HepG2 (cell line): ENCODE data around the gene MEGF10. TPM values are rescaled to one million over a fixed set of nuclear protein-coding genes. Genes with fewer than 3 reads are reported as not detected.

ENCODE experiments used
- ATAC-seq: fragments of 200-7000 bp; cut with Tn5 transposase; 3 replicates; pipeline ENCODE4 v1.9.1; 2020; ENCODE audit warnings: mild to moderate bottlenecking, moderate library complexity
- BruUV-seq: library from RNA; stranded (reverse); fragments of 400-500 nt; replicated peaks from 2 replicates; lab custom pipeline; 2021; lab: Mats Ljungman, UMichigan
- CTCF ChIA-PET: fragments of 300-600 bp; formaldehyde crosslinking; extraction: SDS; loops from one replicate; lab custom pipeline; 2021; ENCODE audit warnings: low total read pairs, inconsistent platforms, low intra/inter-chr PET ratio; lab: Yijun Ruan, JAX
- POLR2A ChIA-PET: fragments of 350-600 bp; sonication (Branson Sonifier 250); formaldehyde crosslinking; loops from one replicate; lab custom pipeline; 2020; ENCODE audit warnings: antibody characterized with exemption, inconsistent platforms; lab: Yijun Ruan, JAX
- DNase-seq: peaks from one replicate; pipeline ENCODE4 v3.0.0-alpha.2; 2015; ENCODE audit warnings: low spot score
- FAIRE-seq: peaks from 3 replicates; lab custom pipeline; 2011; peaks lifted over from hg19 to GRCh38; lab: Jason Lieb, UNC
- H2AFZ ChIP-seq: one replicate; pipeline ENCODE4 v1.6.1; 2011; ENCODE audit warnings: low read length, inconsistent platforms
- H3K27ac ChIP-seq: fragments of 300-600 bp; 3 replicates; pipeline ENCODE4 v1.8.0; 2011; ENCODE audit warnings: mixed run types, mild to moderate bottlenecking, mixed read lengths, low read length, inconsistent platforms; ENCODE audit not compliant: insufficient read depth; ENCODE audit errors: extremely low read length
- H3K27me3 ChIP-seq, 2 experiments: fragments of 200-600 bp in 1 of 2; 2 replicates in 1 of 2; 3 replicates in 1 of 2; pipeline versions ENCODE4 v1.6.0 to v1.8.0; 2011; ENCODE audit warnings: low read length in 2 of 2, mild to moderate bottlenecking in 2 of 2, moderate library complexity in 2 of 2, inconsistent platforms in 1 of 2; ENCODE audit not compliant: insufficient read depth in 2 of 2, control insufficient read depth in 1 of 2
- H3K36me3 ChIP-seq, 2 experiments: fragments of 200-600 bp in 1 of 2; replicated peaks in 1 of 2; 2 replicates in 1 of 2; 3 replicates in 1 of 2; pipeline versions ENCODE4 v1.5.1 to v1.8.0; 2011; ENCODE audit warnings: low read length in 2 of 2, inconsistent platforms in 1 of 2; ENCODE audit not compliant: insufficient read depth in 2 of 2, control insufficient read depth in 1 of 2
- H3K4me1 ChIP-seq: 2 replicates; pipeline ENCODE4 v1.5.1; 2012; ENCODE audit warnings: low read length, inconsistent platforms; ENCODE audit not compliant: insufficient read depth
- H3K4me2 ChIP-seq: 2 replicates; pipeline ENCODE4 v1.6.0; 2011; ENCODE audit warnings: low read depth, low read length, inconsistent platforms
- H3K4me3 ChIP-seq, 3 experiments: fragments of 200-600 bp in 1 of 3; sonication (generic), shearing (Covaris generic) in 1 of 3; replicated peaks in 1 of 3; 2 replicates each; pipeline ENCODE4 v1.5.1; 2011 to 2016; ENCODE audit warnings: low read length in 3 of 3, inconsistent platforms in 2 of 3, low read depth in 2 of 3, mild to moderate bottlenecking in 2 of 3, control low read depth in 1 of 3, mixed read lengths in 1 of 3; ENCODE audit not compliant: insufficient read depth in 1 of 3
- H3K79me2 ChIP-seq: one replicate; pipeline ENCODE4 v1.6.1; 2011; ENCODE audit warnings: low read length, inconsistent platforms; ENCODE audit not compliant: insufficient read depth
- H3K9ac ChIP-seq: 2 replicates; pipeline ENCODE4 v1.6.0; 2011; ENCODE audit warnings: mild to moderate bottlenecking, low read depth, low read length, inconsistent platforms; ENCODE audit not compliant: insufficient read depth
- H3K9me3 ChIP-seq: 2 replicates; pipeline ENCODE4 v1.5.1; 2012; ENCODE audit warnings: mild to moderate bottlenecking, low read length
- H4K20me1 ChIP-seq: 2 replicates; pipeline ENCODE4 v1.6.0; 2011; ENCODE audit warnings: inconsistent platforms, mild to moderate bottlenecking, low read length, moderate library complexity; ENCODE audit not compliant: insufficient read depth
- ADNP ChIP-seq: sonication (generic); formaldehyde crosslinking; IDR thresholded peaks from 2 replicates; pipeline ENCODE4 v1.4.0; 2020; ENCODE audit warnings: missing genetic modification reagents
- ATRX ChIP-seq: sonication (generic); formaldehyde crosslinking; IDR thresholded peaks from 2 replicates; pipeline ENCODE4 v1.4.0; 2020; ENCODE audit warnings: missing genetic modification reagents, borderline replicate concordance
- CC2D1A ChIP-seq: sonication (generic); formaldehyde crosslinking; IDR thresholded peaks from 2 replicates; pipeline ENCODE4 v1.8.1; 2023; ENCODE audit warnings: mild to moderate bottlenecking, missing genetic modification reagents
- ELF3 ChIP-seq: IDR thresholded peaks from 2 replicates; pipeline ENCODE4 v1.6.1; 2016; ENCODE audit warnings: missing genetic modification reagents, missing compliant biosample characterization
- HIVEP1 ChIP-seq: sonication (generic); formaldehyde crosslinking; IDR thresholded peaks from 2 replicates; pipeline ENCODE4 v1.4.0; 2020; ENCODE audit warnings: mild to moderate bottlenecking, missing genetic modification reagents
- HMG20B ChIP-seq: conservative IDR thresholded peaks from 2 replicates; pipeline ENCODE4 v1.6.1; 2016; ENCODE audit warnings: missing genetic modification reagents, missing compliant biosample characterization
- KLF13 ChIP-seq: sonication (generic); formaldehyde crosslinking; IDR thresholded peaks from 2 replicates; pipeline ENCODE4 v1.4.0; 2020; ENCODE audit warnings: mild to moderate bottlenecking, missing genetic modification reagents
- MAZ ChIP-seq, 2 experiments: sonication (generic) in 1 of 2; formaldehyde crosslinking in 1 of 2; IDR thresholded peaks; 2 replicates each; pipeline versions ENCODE4 v1.5.0 to v1.6.1; 2012 to 2020; ENCODE audit warnings: low read depth in 2 of 2, mild to moderate bottlenecking in 2 of 2, borderline replicate concordance in 1 of 2, improper control_type of control experiment in 1 of 2, low read length in 1 of 2, missing genetic modification reagents in 1 of 2, moderate library complexity in 1 of 2
- NR1H2 ChIP-seq: sonication (generic); formaldehyde crosslinking; IDR thresholded peaks from 2 replicates; pipeline ENCODE4 v1.8.1; 2022; ENCODE audit warnings: low read depth, missing genetic modification reagents, borderline replicate concordance
- NRL ChIP-seq: sonication (generic); formaldehyde crosslinking; IDR thresholded peaks from 2 replicates; pipeline ENCODE4 v1.5.0; 2020; ENCODE audit warnings: missing genetic modification reagents, mild to moderate bottlenecking, moderate library complexity, borderline replicate concordance
- RNF2 ChIP-seq: fragments of 450-650 bp; conservative IDR thresholded peaks from 2 replicates; pipeline ENCODE4 v1.6.1; 2016; ENCODE audit warnings: low read depth
- SP5 ChIP-seq: IDR thresholded peaks from 2 replicates; pipeline ENCODE4 v1.6.1; 2016; ENCODE audit warnings: low read depth, borderline replicate concordance
- ZMYM3 ChIP-seq: sonication (generic); formaldehyde crosslinking; IDR thresholded peaks from 2 replicates; pipeline ENCODE4 v1.5.1; 2020; ENCODE audit warnings: mild to moderate bottlenecking, missing genetic modification reagents
- ZNF652 ChIP-seq: IDR thresholded peaks from 2 replicates; pipeline ENCODE4 v1.6.1; 2016; ENCODE audit warnings: low read depth, borderline replicate concordance
- WGBS: methylation state at CpG from one replicate; pipeline ENCODE4 v1.1.6; 2017; ENCODE audit warnings: low lambda C conversion rate; 5-methylcytosine and 5-hydroxymethylcytosine counted together
- in situ Hi-C: cut with HindIII; loops from 2 replicates; pipeline ENCODE4 v1.10.0; 2017; ENCODE audit warnings: low pct_unique_long_range_greater_than_20kb; ENCODE audit not compliant: extremely low pct_ligation_motif_present
- intact Hi-C: fragments of 100-400 bp; cut with micrococcal nuclease; formaldehyde crosslinking; loops from one replicate; pipeline ENCODE4 v1.10.0; 2022; ENCODE audit not compliant: unreplicated experiment
- polyA plus RNA-seq, 8 experiments: library from polyadenylated mRNA; depleted of rRNA in 3 of 8; stranded (reverse) in 7 of 8; unstranded in 1 of 8; fragments of >200 nt; fragmentation: Illumina TruSeq in 4 of 8; extraction: Trizol in 4 of 8; gene quantifications; 2 replicates each; pipeline versions ENCODE4 v1.2.1 to v1.2.3, GENCODE V29; 2011 to 2016; ENCODE audit warnings: low read depth in 4 of 8, missing spikeins in 1 of 8, mixed read lengths in 1 of 8; ENCODE audit not compliant: insufficient read depth in 1 of 8
- total RNA-seq, 5 experiments: library from RNA; depleted of rRNA; stranded (reverse); fragments of >200 nt; fragmentation: Illumina TruSeq; extraction: Trizol; gene quantifications; 2 replicates each; pipeline ENCODE4 v1.2.3, GENCODE V29; 2016; ENCODE audit warnings: low read depth in 1 of 5
- TF ChIP-seq, protein P1 (sequence below): sonication (generic); formaldehyde crosslinking; IDR thresholded peaks from 2 replicates; pipeline ENCODE4 v1.4.0; 2020; ENCODE audit warnings: missing genetic modification reagents
- TF ChIP-seq, protein P2 (sequence below): sonication (generic); formaldehyde crosslinking; IDR thresholded peaks from 2 replicates; pipeline ENCODE4 v1.4.0; 2020; ENCODE audit warnings: mild to moderate bottlenecking, missing genetic modification reagents
- TF ChIP-seq, protein P3 (sequence below): IDR thresholded peaks from 2 replicates; pipeline ENCODE4 v1.6.1; 2016; ENCODE audit warnings: mild to moderate bottlenecking, missing biosample characterization, missing genetic modification reagents

The MEGF10 gene
- total and polyA plus RNA-seq, 2 of the 13 experiments (the other 11 are each of a cell fraction or from before 2014, with no cell fraction given), result not detected

DNA sequence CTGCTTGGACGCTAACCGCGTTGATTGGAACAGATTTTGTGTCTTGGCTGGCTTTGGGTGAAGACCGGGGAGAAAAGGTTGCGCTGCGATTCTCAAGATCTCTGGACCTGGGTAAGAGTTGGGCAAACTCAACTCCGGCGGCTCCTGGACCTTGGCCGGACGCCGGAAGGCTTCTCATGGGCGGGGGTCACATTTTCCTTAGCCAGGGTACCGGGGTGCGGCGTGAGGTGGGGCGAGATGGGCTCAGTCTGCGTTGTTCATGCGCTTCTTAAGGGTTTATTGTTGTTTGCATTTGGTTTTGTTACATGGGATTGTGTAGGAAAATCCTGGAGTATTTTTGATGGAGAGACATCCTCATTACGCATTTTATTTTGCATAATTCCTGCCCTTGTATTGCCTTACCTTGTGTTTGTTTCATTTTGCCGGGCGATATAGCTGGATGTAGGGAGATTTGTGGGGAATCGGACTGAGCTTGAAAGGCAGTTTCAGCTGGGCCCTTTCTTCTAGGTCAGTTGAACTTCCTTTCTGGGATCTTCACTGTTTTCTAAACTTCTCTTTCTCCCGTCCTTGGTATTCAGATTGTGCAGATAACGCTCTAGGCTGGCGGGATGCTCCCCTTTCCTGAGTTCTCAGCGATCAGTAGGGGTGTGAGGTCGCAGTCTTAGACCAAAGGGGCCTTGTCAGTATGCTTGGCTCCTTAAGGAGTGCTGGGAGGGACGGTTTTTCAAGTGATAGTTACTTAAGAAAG is 524 bp downstream of the MEGF10 start:
- intact Hi-C loops (loop anchor here (1.0 kb wide), 2 partner anchors 23 to 202 kb away; no protein-coding TSS in a partner anchor), in situ Hi-C loops (loop anchor here (5.0 kb wide), 1 partner anchor 201 kb away; no protein-coding TSS in a partner anchor)
- POLR2A ChIA-PET, result no interaction called here
- TF ChIP-seq, protein P1, sequence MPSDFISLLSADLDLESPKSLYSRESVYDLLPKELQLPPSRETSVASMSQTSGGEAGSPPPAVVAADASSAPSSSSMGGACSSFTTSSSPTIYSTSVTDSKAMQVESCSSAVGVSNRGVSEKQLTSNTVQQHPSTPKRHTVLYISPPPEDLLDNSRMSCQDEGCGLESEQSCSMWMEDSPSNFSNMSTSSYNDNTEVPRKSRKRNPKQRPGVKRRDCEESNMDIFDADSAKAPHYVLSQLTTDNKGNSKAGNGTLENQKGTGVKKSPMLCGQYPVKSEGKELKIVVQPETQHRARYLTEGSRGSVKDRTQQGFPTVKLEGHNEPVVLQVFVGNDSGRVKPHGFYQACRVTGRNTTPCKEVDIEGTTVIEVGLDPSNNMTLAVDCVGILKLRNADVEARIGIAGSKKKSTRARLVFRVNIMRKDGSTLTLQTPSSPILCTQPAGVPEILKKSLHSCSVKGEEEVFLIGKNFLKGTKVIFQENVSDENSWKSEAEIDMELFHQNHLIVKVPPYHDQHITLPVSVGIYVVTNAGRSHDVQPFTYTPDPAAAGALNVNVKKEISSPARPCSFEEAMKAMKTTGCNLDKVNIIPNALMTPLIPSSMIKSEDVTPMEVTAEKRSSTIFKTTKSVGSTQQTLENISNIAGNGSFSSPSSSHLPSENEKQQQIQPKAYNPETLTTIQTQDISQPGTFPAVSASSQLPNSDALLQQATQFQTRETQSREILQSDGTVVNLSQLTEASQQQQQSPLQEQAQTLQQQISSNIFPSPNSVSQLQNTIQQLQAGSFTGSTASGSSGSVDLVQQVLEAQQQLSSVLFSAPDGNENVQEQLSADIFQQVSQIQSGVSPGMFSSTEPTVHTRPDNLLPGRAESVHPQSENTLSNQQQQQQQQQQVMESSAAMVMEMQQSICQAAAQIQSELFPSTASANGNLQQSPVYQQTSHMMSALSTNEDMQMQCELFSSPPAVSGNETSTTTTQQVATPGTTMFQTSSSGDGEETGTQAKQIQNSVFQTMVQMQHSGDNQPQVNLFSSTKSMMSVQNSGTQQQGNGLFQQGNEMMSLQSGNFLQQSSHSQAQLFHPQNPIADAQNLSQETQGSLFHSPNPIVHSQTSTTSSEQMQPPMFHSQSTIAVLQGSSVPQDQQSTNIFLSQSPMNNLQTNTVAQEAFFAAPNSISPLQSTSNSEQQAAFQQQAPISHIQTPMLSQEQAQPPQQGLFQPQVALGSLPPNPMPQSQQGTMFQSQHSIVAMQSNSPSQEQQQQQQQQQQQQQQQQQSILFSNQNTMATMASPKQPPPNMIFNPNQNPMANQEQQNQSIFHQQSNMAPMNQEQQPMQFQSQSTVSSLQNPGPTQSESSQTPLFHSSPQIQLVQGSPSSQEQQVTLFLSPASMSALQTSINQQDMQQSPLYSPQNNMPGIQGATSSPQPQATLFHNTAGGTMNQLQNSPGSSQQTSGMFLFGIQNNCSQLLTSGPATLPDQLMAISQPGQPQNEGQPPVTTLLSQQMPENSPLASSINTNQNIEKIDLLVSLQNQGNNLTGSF (CRISPR knock-in tag), result no peak
- TF ChIP-seq, protein P2, sequence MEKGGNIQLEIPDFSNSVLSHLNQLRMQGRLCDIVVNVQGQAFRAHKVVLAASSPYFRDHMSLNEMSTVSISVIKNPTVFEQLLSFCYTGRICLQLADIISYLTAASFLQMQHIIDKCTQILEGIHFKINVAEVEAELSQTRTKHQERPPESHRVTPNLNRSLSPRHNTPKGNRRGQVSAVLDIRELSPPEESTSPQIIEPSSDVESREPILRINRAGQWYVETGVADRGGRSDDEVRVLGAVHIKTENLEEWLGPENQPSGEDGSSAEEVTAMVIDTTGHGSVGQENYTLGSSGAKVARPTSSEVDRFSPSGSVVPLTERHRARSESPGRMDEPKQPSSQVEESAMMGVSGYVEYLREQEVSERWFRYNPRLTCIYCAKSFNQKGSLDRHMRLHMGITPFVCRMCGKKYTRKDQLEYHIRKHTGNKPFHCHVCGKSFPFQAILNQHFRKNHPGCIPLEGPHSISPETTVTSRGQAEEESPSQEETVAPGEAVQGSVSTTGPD (CRISPR knock-in tag), result no peak
- TF ChIP-seq ZNF652 (CRISPR knock-in tag) (no peak), RNF2 (no peak), HMG20B (CRISPR knock-in tag) (no peak), ZMYM3 (CRISPR knock-in tag) (no peak), ELF3 (CRISPR knock-in tag) (no peak), CC2D1A (CRISPR knock-in tag) (no peak), NRL (CRISPR knock-in tag) (no peak), KLF13 (CRISPR knock-in tag) (no peak), ADNP (CRISPR knock-in tag) (no peak), MAZ (IDR thresholded peaks at IDR 0.05; ENCODE audit: borderline replicate concordance, low read depth, low read length) (no peak), MAZ (CRISPR knock-in tag; IDR thresholded peaks at IDR 0.05; ENCODE audit: low read depth) (no peak), HIVEP1 (CRISPR knock-in tag) (no peak), NR1H2 (CRISPR knock-in tag) (no peak), SP5 (CRISPR knock-in tag) (no peak), ATRX (CRISPR knock-in tag) (no peak)
- TF ChIP-seq, protein P3, sequence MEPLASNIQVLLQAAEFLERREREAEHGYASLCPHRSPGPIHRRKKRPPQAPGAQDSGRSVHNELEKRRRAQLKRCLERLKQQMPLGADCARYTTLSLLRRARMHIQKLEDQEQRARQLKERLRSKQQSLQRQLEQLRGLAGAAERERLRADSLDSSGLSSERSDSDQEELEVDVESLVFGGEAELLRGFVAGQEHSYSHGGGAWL (CRISPR knock-in tag), result no peak

More for the DNA sequence above, 524 bp downstream of the MEGF10 start:
- BruUV-seq, result no TSS peak
- no peak overlapping the region for H2AFZ ChIP-seq
- H3K27ac ChIP-seq, result no peak overlapping the region
- WGBS, result 18% methylated on average over 22 of the region's 28 CpGs
- H3K9ac ChIP-seq, result no peak overlapping the region
- FAIRE-seq (no peak), ATAC-seq (no peak; the same call in 2 of the 3 replicates), DNase-seq (no peak)
- H4K20me1 ChIP-seq, result no peaks in the 10 kb centered on the region
- H3K4me1 ChIP-seq, result peaks cover 12% of the 10 kb centered on the region; the same call in 1 of the 2 replicates
- H3K27me3 ChIP-seq, result peaks cover 0 to 23% of the 10 kb centered on the region in 2 experiments; a peak in 4 of 5 replicates
- H3K36me3 ChIP-seq, result no peaks in the 10 kb centered on the region
- CTCF ChIA-PET, result interaction anchor here (2.2 to 2.3 kb wide), 2 partner anchors 23 to 202 kb away, joined by 11 to 19 read pairs; no protein-coding TSS in a partner anchor
- no peak overlapping the region for H3K4me3 ChIP-seq
- no peaks in the 10 kb centered on the region for H3K9me3 ChIP-seq
- H3K79me2 ChIP-seq, result no peaks in the 10 kb centered on the region
- H3K4me2 ChIP-seq, result no peak overlapping the region; the same call in 1 of the 2 replicates
